KMS-11 (cell line): Measurements from ENCODE around the gene LRBA.

ENCODE experiments used
- H2AFZ ChIP-seq: fragments of 200-600 bp; sonication (generic); 2 replicates; pipeline ENCODE4 v1.6.1; 2016; ENCODE audit warnings: antibody characterized with exemption, mixed run types, low read depth
- H3K27ac ChIP-seq: fragments of 200-600 bp; sonication (generic); 2 replicates; pipeline ENCODE4 v1.6.1; 2016; ENCODE audit warnings: mild to moderate bottlenecking, mixed run types
- H3K27me3 ChIP-seq: fragments of 200-600 bp; sonication (generic); 2 replicates; pipeline ENCODE4 v1.6.1; 2017; ENCODE audit warnings: mild to moderate bottlenecking, low read depth, mixed run types, moderate library complexity; ENCODE audit not compliant: insufficient read depth
- H3K36me3 ChIP-seq: fragments of 200-600 bp; sonication (generic); 2 replicates; pipeline ENCODE4 v1.6.1; 2017; ENCODE audit warnings: mild to moderate bottlenecking, mixed run types; ENCODE audit not compliant: insufficient read depth
- H3K4me1 ChIP-seq: fragments of 200-600 bp; sonication (generic); 2 replicates; pipeline ENCODE4 v1.6.1; 2016; ENCODE audit warnings: mild to moderate bottlenecking, low read depth, mixed run types; ENCODE audit not compliant: poor library complexity, severe bottlenecking
- H3K4me2 ChIP-seq: fragments of 200-600 bp; sonication (generic); 2 replicates; pipeline ENCODE4 v1.7.0; 2016; ENCODE audit warnings: mild to moderate bottlenecking, mixed run types
- H3K4me3 ChIP-seq: fragments of 200-600 bp; sonication (generic); IDR thresholded peaks from 2 replicates; pipeline ENCODE4 v1.6.1; 2017; ENCODE audit warnings: low read depth, low read length, mixed read lengths; ENCODE audit not compliant: insufficient read depth
- H3K79me2 ChIP-seq: fragments of 200-600 bp; sonication (generic); 2 replicates; pipeline ENCODE4 v1.6.1; 2016; ENCODE audit warnings: low read depth, mixed run types; ENCODE audit not compliant: insufficient read depth
- H3K9ac ChIP-seq: fragments of 200-600 bp; sonication (generic); 2 replicates; pipeline ENCODE4 v1.6.1; 2016; ENCODE audit warnings: mild to moderate bottlenecking, mixed run types
- H4K20me1 ChIP-seq: fragments of 200-600 bp; sonication (generic); 2 replicates; pipeline ENCODE4 v1.6.1; 2016; ENCODE audit warnings: mild to moderate bottlenecking, mixed run types; ENCODE audit not compliant: insufficient read depth
- TF ChIP-seq, protein P1 (sequence below): fragments of 200-600 bp; sonication (generic); conservative IDR thresholded peaks from 2 replicates; pipeline ENCODE4 v1.6.1; 2017; ENCODE audit warnings: low read depth, mild to moderate bottlenecking, antibody characterized with exemption, low read length, moderate library complexity, mixed read lengths

Gene LRBA

DNA sequence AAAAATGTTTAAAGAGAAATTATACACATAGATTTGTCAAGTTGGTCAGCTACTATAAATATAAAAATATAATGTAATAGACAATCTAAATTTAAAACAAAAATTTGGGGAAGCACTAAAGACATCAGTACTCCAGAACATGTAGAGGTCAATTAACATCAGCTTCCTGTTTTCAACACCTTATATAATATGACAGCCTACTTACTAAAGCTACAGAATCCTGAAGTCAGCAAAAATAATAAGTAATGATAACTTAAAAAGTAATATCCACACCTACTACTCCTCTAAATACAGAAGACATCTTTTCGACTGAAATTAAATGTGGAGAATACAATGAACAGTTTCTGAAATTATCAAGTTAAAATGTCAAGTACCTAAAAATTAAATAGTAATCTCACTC, 118.6 kb downstream of the LRBA start:
- Histone ChIP-seq H3K79me2 (no peaks in the 10 kb centered on the region), H3K4me2 (no peak overlapping the region), H4K20me1 (no peaks in the 10 kb centered on the region), H3K4me3 (no peak overlapping the region), H3K36me3 (no peaks in the 10 kb centered on the region), H3K27ac (no peak overlapping the region), H2AFZ (no peak overlapping the region), H3K4me1 (no peaks in the 10 kb centered on the region), H3K9ac (no peak overlapping the region), H3K27me3 (no peaks in the 10 kb centered on the region)
- TF ChIP-seq, protein P1, sequence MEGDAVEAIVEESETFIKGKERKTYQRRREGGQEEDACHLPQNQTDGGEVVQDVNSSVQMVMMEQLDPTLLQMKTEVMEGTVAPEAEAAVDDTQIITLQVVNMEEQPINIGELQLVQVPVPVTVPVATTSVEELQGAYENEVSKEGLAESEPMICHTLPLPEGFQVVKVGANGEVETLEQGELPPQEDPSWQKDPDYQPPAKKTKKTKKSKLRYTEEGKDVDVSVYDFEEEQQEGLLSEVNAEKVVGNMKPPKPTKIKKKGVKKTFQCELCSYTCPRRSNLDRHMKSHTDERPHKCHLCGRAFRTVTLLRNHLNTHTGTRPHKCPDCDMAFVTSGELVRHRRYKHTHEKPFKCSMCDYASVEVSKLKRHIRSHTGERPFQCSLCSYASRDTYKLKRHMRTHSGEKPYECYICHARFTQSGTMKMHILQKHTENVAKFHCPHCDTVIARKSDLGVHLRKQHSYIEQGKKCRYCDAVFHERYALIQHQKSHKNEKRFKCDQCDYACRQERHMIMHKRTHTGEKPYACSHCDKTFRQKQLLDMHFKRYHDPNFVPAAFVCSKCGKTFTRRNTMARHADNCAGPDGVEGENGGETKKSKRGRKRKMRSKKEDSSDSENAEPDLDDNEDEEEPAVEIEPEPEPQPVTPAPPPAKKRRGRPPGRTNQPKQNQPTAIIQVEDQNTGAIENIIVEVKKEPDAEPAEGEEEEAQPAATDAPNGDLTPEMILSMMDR = no peak

DNA sequence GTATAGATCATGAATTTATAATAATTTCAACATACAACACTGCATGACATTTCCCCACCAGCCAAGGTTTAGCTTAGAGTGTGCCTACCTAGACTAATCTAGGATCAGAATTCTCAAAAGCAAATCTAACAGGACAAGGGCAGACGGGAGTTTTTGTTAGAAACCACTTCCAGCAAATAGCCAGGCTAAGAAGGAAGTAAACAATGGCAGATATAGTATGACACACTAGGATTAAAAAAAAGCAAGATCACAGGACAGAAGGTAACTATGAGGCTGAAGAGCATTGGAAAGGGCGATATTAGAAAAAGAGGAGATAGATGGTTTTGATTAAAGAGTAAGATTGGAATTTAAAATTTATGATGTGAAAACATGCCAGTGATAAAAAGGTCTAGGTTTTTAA, 124.8 kb downstream of the LRBA start:
- H3K36me3 ChIP-seq = no peaks in the 10 kb centered on the region
- H3K9ac ChIP-seq = no peak overlapping the region
- H2AFZ ChIP-seq = no peak overlapping the region
- H3K4me1 ChIP-seq = peaks cover 27% of the 10 kb centered on the region
- H3K4me3 ChIP-seq = no peak overlapping the region
- no peaks in the 10 kb centered on the region for H4K20me1 ChIP-seq
- no peaks in the 10 kb centered on the region for H3K79me2 ChIP-seq
- TF ChIP-seq, protein P1 = no peak
- H3K27me3 ChIP-seq = no peaks in the 10 kb centered on the region
- no peak overlapping the region for H3K27ac ChIP-seq
- H3K4me2 ChIP-seq = no peak overlapping the region

DNA sequence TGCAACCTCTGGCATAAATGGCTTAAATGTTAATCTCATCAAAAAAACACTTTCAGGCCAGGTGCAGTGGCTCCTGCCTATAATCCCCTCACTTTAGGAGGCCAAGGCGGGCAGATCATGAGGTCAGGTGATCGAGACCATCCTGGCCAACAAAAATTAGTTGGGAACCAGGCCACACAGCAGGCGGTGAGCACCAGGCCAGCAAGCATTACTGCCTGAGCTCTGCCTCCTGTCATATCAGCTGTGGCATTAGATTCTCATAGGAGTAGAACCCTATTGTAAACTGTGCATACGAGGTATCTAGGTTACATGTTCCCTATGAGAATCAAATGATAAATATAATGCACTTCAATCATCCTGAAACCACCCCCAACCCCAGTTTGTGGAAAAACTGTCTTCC, 125.8 kb downstream of the LRBA start:
- Histone ChIP-seq H3K27ac (no peak overlapping the region), H3K4me1 (peaks cover 36% of the 10 kb centered on the region), H3K79me2 (no peaks in the 10 kb centered on the region), H2AFZ (no peak overlapping the region), H3K4me3 (no peak overlapping the region), H4K20me1 (no peaks in the 10 kb centered on the region), H3K4me2 (no peak overlapping the region), H3K36me3 (no peaks in the 10 kb centered on the region), H3K9ac (no peak overlapping the region), H3K27me3 (no peaks in the 10 kb centered on the region)
- TF ChIP-seq, protein P1 = no peak

DNA sequence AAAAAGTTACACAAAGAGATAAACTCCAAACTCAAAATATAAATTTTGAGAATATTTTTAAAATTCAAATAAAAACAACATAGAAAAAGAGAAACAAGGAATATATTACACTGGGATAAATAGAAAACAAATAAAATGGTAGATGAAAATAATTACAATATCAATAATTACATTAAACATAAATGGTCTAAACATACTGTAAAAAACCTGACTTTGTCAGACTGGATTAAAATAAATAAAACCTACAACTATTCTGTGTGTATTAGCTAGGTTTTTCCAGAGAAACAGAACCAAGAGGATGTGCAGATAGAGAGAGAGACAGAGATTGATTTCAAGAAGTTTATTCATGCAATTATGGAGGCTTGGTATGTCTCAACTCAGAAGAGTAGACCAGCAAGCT, 126.5 kb downstream of the LRBA start:
- Histone ChIP-seq H3K4me3 (no peak overlapping the region), H3K4me1 (peaks cover 43% of the 10 kb centered on the region), H3K27me3 (no peaks in the 10 kb centered on the region), H3K9ac (no peak overlapping the region), H3K36me3 (no peaks in the 10 kb centered on the region), H3K79me2 (no peaks in the 10 kb centered on the region), H2AFZ (no peak overlapping the region), H3K4me2 (no peak overlapping the region), H3K27ac (no peak overlapping the region), H4K20me1 (no peaks in the 10 kb centered on the region)
- TF ChIP-seq, protein P1 = no peak
